Measurements from ENCODE around the gene TLN1.

- no peak for TF ChIP-seq CTCF (IDR thresholded peaks at IDR 0.05; ENCODE audit: low read length)
- no peak for TF ChIP-seq EZH2 (IDR thresholded peaks at IDR 0.05; ENCODE audit: borderline replicate concordance, low read length)
Measured at GRCh38 chr9:35700942-35701341, 31.1 kb downstream of the TLN1 start.

All from OCI-LY1 (cell line).